NB4 (cell line): ENCODE data around the gene ABHD3.

Experiments used
- CTCF ChIP-seq: IDR thresholded peaks from one replicate; pipeline ENCODE4 v1.5.1; 2012; ENCODE audit warnings: low read depth, low read length
- MYC ChIP-seq: IDR thresholded peaks from 2 replicates; pipeline ENCODE4 v1.6.1; 2011; ENCODE audit warnings: low read depth, low read length
- POLR2A ChIP-seq: IDR thresholded peaks from 2 replicates; pipeline ENCODE4 v1.6.1; 2011; ENCODE audit warnings: mild to moderate bottlenecking; ENCODE audit not compliant: insufficient read length; ENCODE audit errors: extremely low read depth

- TF ChIP-seq CTCF (no peak), POLR2A (peak; percentile 83), MYC (no peak)
These were observed at the start of gene ABHD3 for GRCh38 chr18:21704603-21705364.
